Measurements from ENCODE around the gene AQR.

Gene AQR

GRCh38 chr15:34869110-34869509 is 100.4 kb downstream of the AQR start:
- DNase-seq (ENCODE audit: low spot score): no peak

- no peak for DNase-seq (ENCODE audit: low spot score)
Measured at GRCh38 chr15:34865531-34865930, 104.0 kb downstream of the AQR start.

- DNase-seq (ENCODE audit: low spot score): no peak
Measured at GRCh38 chr15:34861214-34861613, 108.3 kb downstream of the AQR start.

- no peak for DNase-seq (ENCODE audit: low spot score)
Measured at GRCh38 chr15:34855893-34856292, 113.6 kb downstream of the AQR start.

- no peak for DNase-seq (ENCODE audit: low spot score)
Measured at GRCh38 chr15:34855413-34855812, 114.1 kb downstream of the AQR start.

DNA sequence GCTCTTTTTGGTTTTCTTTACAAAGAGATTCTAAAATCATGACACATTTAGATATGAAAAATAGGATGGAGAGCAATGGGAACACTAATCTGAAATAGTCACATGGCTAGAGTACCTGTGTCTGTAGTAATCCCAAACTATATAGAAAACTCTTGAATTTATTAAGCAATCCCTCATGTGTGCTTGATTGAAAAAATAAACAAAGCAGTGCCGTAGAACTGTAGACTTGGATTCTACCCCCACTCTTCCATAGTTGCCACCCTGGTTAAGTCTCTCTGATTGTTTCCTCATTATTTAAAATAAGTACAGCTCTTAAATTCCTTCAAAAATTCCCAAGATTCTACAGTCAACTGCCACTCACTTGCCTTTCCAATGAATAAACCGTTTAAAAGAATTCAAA is 115.3 kb downstream of the AQR start:
- no peak for DNase-seq (ENCODE audit: low spot score)

- no peak for DNase-seq (ENCODE audit: low spot score)
Measured at GRCh38 chr15:34853001-34853758, 116.4 kb downstream of the AQR start.

DNA sequence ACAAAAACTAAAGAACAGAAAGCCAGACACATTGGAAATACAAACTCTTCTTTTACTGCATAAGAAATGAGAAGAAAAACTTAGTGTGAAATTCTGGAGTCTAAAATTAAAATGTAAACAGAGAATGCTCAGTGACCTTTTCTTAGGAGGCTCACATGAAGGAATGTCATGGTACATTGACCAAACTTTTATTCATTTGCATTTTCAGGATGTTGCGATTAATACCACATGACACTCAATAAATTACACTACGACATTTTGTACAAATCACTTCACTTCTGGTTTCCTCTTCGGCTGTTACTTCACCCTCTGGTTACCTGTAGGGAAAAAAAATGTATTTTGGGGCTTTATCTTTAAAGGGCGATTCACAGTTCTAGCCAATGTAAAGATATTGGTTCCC is 117.8 kb downstream of the AQR start:
- no peak for DNase-seq (ENCODE audit: low spot score)

DNA sequence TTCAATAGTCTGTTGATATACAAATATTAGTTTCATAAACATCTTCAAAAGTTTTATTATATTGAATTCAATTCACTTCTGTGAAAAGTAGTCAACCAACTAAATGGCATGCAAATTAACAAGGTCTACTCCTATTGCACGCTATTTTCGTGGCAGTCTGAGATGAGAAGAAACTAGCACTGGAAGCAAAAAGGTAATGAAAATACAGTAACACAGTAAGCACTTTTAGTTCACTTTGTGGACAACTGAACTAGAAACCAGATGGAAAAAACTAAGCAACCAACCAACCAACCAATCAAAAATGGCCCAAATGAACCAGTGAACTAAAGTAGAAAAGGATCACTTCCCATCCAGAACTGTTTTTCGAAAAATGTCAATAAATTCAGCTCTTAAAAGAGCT is 118.5 kb downstream of the AQR start:
- DNase-seq (ENCODE audit: low spot score): no peak

DNA sequence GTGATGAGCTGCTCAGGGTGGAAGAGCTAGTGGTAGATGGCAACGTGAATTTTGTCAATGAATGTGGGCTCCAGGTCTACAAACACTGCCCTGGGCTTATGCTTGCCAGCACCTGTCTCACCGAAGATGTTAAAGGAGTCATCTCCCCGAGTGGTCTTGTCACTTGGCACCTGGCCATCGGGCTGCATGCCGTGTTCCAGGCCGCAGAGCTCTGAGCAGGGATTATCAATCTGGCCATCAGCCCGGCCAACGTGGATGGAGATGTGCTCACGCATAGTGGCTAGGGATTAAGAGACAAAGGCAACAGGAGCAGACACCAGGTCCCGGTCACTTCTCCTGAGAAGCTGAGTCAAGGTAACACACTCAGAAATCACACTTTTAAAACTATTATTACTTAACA is 119.4 kb downstream of the AQR start:
- no peak for DNase-seq (ENCODE audit: low spot score)

GRCh38 chr15:34849364-34849959 is 120.1 kb downstream of the AQR start:
- DNase-seq (ENCODE audit: low spot score): no peak

GRCh38 chr15:34847598-34847997 is 121.9 kb downstream of the AQR start:
- no peak for DNase-seq (ENCODE audit: low spot score)

- DNase-seq (ENCODE audit: low spot score): no peak
Measured at GRCh38 chr15:34841262-34841725, 128.2 kb downstream of the AQR start.

GRCh38 chr15:34838282-34838681 is 131.3 kb downstream of the AQR start:
- DNase-seq (ENCODE audit: low spot score): no peak

DNA sequence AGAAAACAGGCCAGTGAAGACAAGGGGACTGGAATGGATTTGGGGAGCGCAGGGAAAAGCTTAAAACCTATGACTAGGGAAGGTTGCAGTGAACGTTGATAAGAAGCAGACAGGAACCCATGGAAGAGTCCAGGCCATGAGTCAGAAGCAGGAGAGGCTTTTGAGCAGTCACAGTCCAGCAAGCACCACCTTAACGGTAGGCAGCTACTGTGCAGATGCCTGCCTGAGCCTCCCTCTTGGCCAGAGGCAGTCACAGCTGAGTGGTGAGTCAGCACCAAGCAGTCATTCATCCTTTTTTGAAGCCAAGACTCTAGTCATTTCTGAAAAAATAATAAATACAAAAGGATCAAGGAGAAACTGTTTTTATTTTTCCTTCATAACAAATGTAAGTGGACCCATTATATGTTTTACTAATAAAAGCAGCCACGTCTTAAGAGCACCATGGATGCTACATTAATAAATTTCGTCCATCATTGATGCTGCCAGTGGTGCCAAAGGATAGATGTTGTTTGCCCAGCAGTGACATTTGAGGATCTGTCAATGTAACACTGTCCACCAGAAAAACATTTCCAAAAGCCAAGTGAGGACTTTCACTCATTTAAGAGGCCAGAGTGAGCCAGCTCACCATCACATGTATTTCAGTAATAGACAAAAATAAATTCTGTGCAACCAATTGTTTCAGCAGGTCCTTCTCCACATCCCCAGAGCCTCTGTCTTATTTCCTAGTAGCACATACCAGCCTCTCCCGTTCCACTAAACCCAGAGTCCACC is 132.1 kb downstream of the AQR start:
- no peak for DNase-seq (ENCODE audit: low spot score)

DNA sequence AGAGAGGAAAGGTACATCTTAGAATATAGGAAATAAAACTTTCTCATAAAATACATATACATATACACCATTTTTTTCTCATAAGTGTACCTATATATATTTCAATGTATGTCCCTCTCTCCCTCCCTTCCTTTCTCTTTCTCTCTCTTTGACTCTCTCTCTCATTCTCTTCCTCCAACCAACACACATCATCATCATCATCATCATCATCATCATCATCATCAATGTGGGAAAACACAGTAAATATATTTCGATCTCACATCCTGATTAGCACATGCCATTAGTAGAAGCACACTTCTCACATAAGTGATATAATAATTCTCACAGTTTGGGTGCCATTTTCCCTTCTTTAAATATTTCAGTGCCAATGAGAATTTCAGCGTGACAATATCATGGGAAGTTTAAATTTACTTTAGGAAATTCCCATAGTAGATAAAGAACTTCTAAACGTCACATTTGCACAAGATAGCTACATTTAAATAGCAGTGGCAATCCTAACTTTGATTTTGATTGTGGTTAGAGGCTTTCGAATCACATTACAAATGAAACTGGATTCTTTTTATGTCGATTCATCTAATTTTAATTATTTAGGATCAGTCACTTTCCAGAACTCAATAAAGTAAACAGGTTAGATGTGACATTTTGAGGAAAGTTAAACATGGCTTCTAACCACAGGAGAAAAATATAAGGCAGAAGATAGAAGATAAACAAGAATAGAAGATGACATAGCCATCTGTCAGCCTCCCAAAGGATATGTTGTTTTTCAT is 141.2 kb downstream of the AQR start:
- no peak for DNase-seq (ENCODE audit: low spot score)

DNA sequence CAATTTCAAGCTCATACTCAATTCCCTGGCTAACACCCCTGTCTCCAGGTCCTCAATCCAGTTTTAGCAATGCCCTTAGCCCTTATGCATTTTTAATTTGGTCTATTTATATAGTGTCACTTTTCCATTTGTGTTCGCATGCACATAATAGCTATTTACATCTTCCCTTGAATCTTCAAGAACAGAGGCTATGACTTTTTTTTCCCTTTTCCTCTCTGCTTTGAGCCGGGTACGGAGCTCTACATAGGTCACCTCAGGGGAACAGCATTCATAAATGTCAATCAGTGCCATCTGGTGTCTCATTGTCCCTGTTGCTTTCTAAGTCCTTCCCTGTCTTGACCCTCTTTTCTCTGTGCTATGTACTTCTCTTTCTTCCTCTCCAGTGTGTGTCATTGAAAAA is 147.7 kb downstream of the AQR start:
- no peak for DNase-seq (ENCODE audit: low spot score)

GRCh38 chr15:34820110-34820509 is 149.4 kb downstream of the AQR start:
- no peak for DNase-seq (ENCODE audit: low spot score)

DNA sequence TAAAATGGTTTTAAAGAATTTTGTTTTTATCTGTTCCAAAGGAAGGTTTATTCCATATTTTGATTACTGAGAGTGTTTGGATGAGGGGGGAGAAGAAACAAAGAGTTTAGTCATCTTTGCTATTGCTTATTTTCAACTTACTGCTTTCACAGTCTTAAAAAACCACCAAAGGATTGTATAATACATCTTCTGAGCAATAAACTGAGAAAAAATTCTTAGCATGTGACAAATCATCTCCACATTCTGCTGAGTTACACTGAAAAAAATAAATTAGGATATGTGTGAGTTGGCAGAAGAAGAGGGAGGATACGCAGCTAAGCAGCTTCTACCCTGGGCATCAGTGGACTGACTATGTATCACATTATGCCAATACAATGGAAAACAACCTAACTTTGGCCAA is 151.0 kb downstream of the AQR start:
- DNase-seq (ENCODE audit: low spot score): no peak

DNA sequence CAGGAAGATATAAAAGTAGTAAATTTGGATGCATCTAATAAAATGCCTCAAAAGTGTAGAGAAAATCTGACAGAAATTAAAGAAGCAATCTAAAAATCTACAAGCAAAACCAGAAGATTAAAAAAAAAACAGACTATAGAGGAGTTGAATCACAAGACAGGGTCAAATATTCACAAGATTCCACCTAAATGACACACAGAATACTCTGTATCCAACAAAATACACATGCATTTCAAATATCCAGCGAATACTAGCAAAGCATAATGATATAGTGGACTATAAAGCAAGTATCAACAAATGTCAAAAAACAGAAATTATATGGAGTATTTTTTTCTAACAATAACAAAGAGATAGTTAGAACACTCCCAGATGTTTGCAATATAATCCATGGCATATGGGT is 153.7 kb downstream of the AQR start:
- no peak for DNase-seq (ENCODE audit: low spot score)

DNA sequence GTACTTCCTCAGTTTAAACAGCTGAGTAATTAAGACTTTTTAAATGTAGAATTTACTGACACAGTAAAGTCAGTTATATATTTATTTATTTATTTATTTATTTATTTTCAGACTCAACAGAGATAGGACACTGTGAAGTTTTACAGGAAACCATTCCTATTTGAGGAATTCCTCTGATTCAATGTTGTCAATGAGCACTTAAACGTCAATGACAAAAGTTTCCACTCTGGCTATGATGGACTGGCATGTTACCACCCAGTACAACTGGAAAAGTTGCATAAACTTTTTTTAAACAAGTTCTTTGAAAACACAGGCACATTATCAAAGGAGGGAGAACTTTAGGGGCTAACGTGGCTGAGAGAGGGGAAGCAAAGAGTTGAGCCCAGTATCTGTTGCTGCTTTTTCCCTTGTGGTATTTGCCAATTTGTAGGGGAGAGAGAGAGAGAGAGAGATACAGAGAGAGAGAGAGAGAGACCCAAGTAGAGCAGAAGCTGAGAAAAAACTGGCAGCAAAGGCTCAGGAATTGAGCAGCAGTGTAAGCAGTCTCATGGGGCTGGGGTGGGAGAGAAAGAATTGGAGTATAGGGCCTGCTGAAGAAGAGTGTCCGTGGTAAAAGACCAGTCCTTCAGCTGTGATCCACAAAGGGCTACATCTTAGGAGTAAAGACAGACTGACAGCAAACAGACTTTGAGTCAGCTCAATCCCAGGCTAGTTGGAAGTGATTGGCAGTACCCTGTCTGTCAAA is 155.9 kb downstream of the AQR start:
- DNase-seq (ENCODE audit: low spot score): no peak
